AG04450 (cell line): ENCODE measurements around the gene SRPX. TPM values are rescaled to one million over a fixed set of nuclear protein-coding genes. Genes with fewer than 3 reads are reported as not detected.

Source experiments
- CTCF ChIA-PET: fragments of 300-600, 350-600 bp; formaldehyde crosslinking; extraction: SDS; loops from one replicate; lab custom pipeline; 2022; ENCODE audit warnings: antibody characterized with exemption, inconsistent platforms; lab: Charles Lee
- POLR2A ChIA-PET: fragments of 350-600 bp; formaldehyde crosslinking; extraction: SDS; loops from one replicate; lab custom pipeline; 2021; ENCODE audit warnings: antibody characterized with exemption, inconsistent platforms; lab: Yijun Ruan, JAX
- DNase-seq: peaks from one replicate; pipeline ENCODE4 v3.0.0-alpha.2; 2011; ENCODE audit warnings: low read depth, low spot score
- H3K27ac ChIP-seq: one replicate; pipeline ENCODE4 v1.5.1; 2012; ENCODE audit warnings: low read depth, low read length, control low read depth
- H3K27me3 ChIP-seq: one replicate; pipeline ENCODE4 v1.6.0; 2012; ENCODE audit warnings: low read length; ENCODE audit not compliant: control insufficient read depth, insufficient read depth
- H3K4me3 ChIP-seq: 2 replicates; pipeline ENCODE4 v1.5.1; 2011; ENCODE audit warnings: mild to moderate bottlenecking, low read depth, low read length, control low read depth
- H3K9me3 ChIP-seq: 2 replicates; pipeline ENCODE4 v1.5.1; 2012; ENCODE audit warnings: low read length; ENCODE audit not compliant: control insufficient read depth, insufficient read depth
- CTCF ChIP-seq: IDR thresholded peaks from 2 replicates; pipeline ENCODE4 v1.5.1; 2011; ENCODE audit warnings: low read depth, low read length, control low read depth, inconsistent platforms
- polyA plus RNA-seq: library from polyadenylated mRNA; depleted of rRNA; stranded (reverse); fragments of >200 nt; gene quantifications from 2 replicates; pipeline ENCODE4 v1.2.3, GENCODE V29; 2011

Gene SRPX
- polyA plus RNA-seq, 1 experiment = 49.6 TPM

- no peak for DNase-seq
Observed at GRCh38 chrX:38221391-38221929, 789 bp upstream of the SRPX start.

GRCh38 chrX:38220024-38220414 lies 652 bp downstream of the SRPX start:
- DNase-seq = no peak
- POLR2A ChIA-PET = interaction anchor here (0.6 kb wide), 1 partner anchor 62 kb away, joined by 3 read pairs; no protein-coding TSS in a partner anchor
- Histone ChIP-seq H3K4me3 (peak overlapping the region; percentile 65), H3K27me3 (no peaks in the 10 kb centered on the region), H3K9me3 (no peaks in the 10 kb centered on the region), H3K27ac (no peak overlapping the region)
- CTCF ChIA-PET = interaction anchor here (0.7 to 3.4 kb wide), 12 partner anchors 9 to 249 kb away, joined by 3 to 21 read pairs (median 6); partner anchors contain the start of gene RPGR
- peak; percentile 47 for TF ChIP-seq CTCF

More at GRCh38 chrX:38221391-38221929, 789 bp upstream of the SRPX start:
- POLR2A ChIA-PET = interaction anchor here (1.2 kb wide), 1 partner anchor 12 kb away, joined by 3 read pairs; no protein-coding TSS in a partner anchor
- no peaks in the 10 kb centered on the region for H3K27me3 ChIP-seq
- TF ChIP-seq CTCF = no peak
- no peaks in the 10 kb centered on the region for H3K9me3 ChIP-seq
- CTCF ChIA-PET = interaction anchor here (0.8 to 2.7 kb wide), 2 partner anchors 106 kb away, joined by 3 to 13 read pairs; partner anchors contain the start of gene RPGR
- no peak overlapping the region for H3K27ac ChIP-seq
- H3K4me3 ChIP-seq = peak overlapping the region; percentile 65

DNA sequence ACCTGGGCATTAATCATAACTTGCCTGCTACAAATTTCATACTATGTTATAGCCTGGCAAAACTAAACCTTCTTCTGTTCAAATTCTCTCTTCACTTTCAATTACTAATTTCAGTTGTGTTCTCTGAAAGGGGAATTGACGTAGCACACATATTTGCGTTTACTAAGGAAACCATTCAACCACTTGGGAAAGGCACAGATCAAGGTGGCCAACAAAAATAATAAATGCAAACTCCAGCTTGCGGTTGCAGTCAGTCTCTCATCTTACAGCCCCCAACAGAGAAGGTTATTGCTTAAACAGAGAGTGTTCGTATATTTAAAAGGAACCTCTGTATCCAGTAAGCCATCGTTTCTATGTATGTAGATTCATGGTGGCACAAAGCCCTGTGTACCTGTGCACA lies 4.0 kb downstream of the SRPX start:
- no peak overlapping the region for H3K4me3 ChIP-seq
- no peak for DNase-seq
- TF ChIP-seq CTCF = no peak
- H3K9me3 ChIP-seq = no peaks in the 10 kb centered on the region
- H3K27ac ChIP-seq = no peak overlapping the region
- ChIA-PET POLR2A (no interaction called here), CTCF (no interaction called here)
- no peaks in the 10 kb centered on the region for H3K27me3 ChIP-seq

DNA sequence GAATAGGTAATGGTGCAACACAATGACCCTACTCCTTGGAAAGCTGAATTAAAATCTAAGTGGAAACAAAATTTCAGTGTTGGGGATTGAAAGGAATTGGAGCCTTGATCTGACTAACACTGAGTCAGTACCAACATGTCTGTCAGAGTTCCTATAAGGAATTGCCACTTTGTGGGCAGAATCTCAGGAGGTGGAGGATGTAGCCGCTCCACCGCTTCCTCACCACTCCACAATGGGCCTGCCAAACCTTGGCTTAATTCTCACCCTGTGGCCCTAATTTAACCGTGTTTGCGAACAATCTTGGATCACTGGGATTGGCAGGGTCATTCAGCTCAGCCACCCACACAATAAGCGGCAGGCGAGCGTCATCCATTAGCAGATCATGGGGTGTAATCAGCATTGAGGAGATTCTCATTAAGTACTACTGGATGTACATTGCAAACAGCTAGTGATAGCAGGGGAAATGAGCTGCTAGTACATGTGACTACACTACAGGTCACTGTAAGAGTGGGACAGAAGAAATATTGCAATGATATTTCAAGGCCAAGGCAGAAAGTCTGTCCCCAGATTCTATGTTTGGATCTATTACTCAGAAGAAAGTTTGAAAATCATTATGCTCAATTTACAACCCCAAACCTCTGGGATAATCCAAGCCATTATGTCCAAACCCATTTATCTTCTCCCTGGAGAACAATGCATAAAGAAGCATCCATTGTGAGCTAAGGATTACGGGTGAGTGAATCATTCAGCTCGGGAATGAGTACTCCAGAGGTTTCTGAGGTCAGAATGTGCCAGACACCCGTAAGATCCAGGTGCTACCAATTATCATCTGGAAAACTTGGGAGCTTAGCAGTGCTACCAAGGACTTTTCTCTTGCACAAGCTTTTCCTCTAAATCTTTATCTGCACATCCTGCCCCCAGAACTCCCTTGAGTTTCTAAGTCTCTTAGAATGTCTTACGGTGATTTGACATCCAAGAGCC lies 5.8 kb downstream of the SRPX start:
- POLR2A ChIA-PET = no interaction called here
- H3K27ac ChIP-seq = no peak overlapping the region
- TF ChIP-seq CTCF = no peak
- no peak overlapping the region for H3K4me3 ChIP-seq
- no peaks in the 10 kb centered on the region for H3K27me3 ChIP-seq
- no peaks in the 10 kb centered on the region for H3K9me3 ChIP-seq
- CTCF ChIA-PET = no interaction called here
- no peak for DNase-seq
